Measurements from ENCODE around the gene PAX7.

PAX7 gene

GRCh38 chr1:18703041-18703621 lies 72.5 kb downstream of the PAX7 start:
- TF ChIP-seq CSRNP3 (CRISPR knock-in tag; IDR thresholded peaks at IDR 0.05) (no peak), ESRRG (CRISPR knock-in tag; IDR thresholded peaks at IDR 0.05) (no peak), SNAI2 (CRISPR knock-in tag; IDR thresholded peaks at IDR 0.05) (no peak), BACH2 (CRISPR knock-in tag; IDR thresholded peaks at IDR 0.05; ENCODE audit: borderline replicate concordance) (no peak), CREB5 (CRISPR knock-in tag; IDR thresholded peaks at IDR 0.05; ENCODE audit: low read depth) (no peak), ZFP3 (CRISPR knock-in tag; IDR thresholded peaks at IDR 0.05) (no peak)
- ATAC-seq = peak; percentile 62

DNA sequence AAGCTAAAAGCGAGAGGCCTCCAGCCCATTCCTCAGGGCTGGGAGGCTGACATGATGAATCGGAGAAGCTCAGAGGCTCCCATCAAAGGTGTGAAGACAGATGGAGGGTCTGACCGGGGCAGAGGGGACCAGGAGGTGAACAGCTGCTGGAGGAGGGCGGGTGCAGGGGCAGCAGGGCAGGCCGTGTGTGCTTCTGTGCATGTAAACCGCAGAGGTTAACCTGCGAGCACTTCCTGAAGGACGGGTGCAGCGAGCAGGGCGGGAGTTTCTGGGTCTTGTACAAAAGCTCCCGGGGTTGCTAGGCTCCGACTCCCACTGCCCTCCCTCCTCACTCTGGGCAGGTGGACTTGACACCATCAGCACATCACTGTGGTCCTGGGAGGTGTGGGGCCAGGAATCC lies 75.2 kb downstream of the PAX7 start:
- TF ChIP-seq CSRNP3 (CRISPR knock-in tag; IDR thresholded peaks at IDR 0.05) (no peak), BACH2 (CRISPR knock-in tag; IDR thresholded peaks at IDR 0.05; ENCODE audit: borderline replicate concordance) (no peak), ZNF565 (CRISPR knock-in tag; conservative IDR thresholded peaks at IDR 0.05; ENCODE audit: low read depth) (no peak), GLIS3 (CRISPR knock-in tag; IDR thresholded peaks at IDR 0.05) (no peak), TCF4 (CRISPR knock-in tag; IDR thresholded peaks at IDR 0.05; ENCODE audit: borderline replicate concordance) (no peak), ZFP30 (CRISPR knock-in tag; IDR thresholded peaks at IDR 0.05) (no peak), SNAI2 (CRISPR knock-in tag; IDR thresholded peaks at IDR 0.05) (no peak), TOX (CRISPR knock-in tag; IDR thresholded peaks at IDR 0.05; ENCODE audit: borderline replicate concordance) (no peak), ARNTL (CRISPR knock-in tag; IDR thresholded peaks at IDR 0.05; ENCODE audit: borderline replicate concordance, low read depth) (no peak), PATZ1 (CRISPR knock-in tag; IDR thresholded peaks at IDR 0.05; ENCODE audit: borderline replicate concordance) (no peak), RARB (CRISPR knock-in tag; IDR thresholded peaks at IDR 0.05) (no peak), ZNF8 (CRISPR knock-in tag; IDR thresholded peaks at IDR 0.05) (no peak), ISL1 (CRISPR knock-in tag; IDR thresholded peaks at IDR 0.05) (no peak), OSR1 (CRISPR knock-in tag; IDR thresholded peaks at IDR 0.05) (no peak), CSDC2 (CRISPR knock-in tag; IDR thresholded peaks at IDR 0.05) (no peak)
- TF ChIP-seq, protein P1, sequence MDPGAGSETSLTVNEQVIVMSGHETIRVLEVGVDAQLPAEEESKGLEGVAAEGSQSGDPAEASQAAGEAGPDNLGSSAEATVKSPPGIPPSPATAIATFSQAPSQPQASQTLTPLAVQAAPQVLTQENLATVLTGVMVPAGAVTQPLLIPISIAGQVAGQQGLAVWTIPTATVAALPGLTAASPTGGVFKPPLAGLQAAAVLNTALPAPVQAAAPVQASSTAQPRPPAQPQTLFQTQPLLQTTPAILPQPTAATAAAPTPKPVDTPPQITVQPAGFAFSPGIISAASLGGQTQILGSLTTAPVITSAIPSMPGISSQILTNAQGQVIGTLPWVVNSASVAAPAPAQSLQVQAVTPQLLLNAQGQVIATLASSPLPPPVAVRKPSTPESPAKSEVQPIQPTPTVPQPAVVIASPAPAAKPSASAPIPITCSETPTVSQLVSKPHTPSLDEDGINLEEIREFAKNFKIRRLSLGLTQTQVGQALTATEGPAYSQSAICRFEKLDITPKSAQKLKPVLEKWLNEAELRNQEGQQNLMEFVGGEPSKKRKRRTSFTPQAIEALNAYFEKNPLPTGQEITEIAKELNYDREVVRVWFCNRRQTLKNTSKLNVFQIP (CRISPR knock-in tag; IDR thresholded peaks at IDR 0.05; ENCODE audit: borderline replicate concordance, low read depth) = no peak
- TF ChIP-seq, protein P2, sequence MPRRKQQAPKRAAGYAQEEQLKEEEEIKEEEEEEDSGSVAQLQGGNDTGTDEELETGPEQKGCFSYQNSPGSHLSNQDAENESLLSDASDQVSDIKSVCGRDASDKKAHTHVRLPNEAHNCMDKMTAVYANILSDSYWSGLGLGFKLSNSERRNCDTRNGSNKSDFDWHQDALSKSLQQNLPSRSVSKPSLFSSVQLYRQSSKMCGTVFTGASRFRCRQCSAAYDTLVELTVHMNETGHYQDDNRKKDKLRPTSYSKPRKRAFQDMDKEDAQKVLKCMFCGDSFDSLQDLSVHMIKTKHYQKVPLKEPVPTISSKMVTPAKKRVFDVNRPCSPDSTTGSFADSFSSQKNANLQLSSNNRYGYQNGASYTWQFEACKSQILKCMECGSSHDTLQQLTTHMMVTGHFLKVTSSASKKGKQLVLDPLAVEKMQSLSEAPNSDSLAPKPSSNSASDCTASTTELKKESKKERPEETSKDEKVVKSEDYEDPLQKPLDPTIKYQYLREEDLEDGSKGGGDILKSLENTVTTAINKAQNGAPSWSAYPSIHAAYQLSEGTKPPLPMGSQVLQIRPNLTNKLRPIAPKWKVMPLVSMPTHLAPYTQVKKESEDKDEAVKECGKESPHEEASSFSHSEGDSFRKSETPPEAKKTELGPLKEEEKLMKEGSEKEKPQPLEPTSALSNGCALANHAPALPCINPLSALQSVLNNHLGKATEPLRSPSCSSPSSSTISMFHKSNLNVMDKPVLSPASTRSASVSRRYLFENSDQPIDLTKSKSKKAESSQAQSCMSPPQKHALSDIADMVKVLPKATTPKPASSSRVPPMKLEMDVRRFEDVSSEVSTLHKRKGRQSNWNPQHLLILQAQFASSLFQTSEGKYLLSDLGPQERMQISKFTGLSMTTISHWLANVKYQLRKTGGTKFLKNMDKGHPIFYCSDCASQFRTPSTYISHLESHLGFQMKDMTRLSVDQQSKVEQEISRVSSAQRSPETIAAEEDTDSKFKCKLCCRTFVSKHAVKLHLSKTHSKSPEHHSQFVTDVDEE (CRISPR knock-in tag; IDR thresholded peaks at IDR 0.05) = no peak
- no peak for ATAC-seq
